ENCODE measurements around the gene TAPBP. TPM values are rescaled to one million over a fixed set of nuclear protein-coding genes. Genes with fewer than 3 reads are reported as not detected.
A peak's percentile ranks its signal among the peaks of the same experiment; 100 is the strongest.

Gene TAPBP
- total and polyA plus RNA-seq, 9 of the 15 experiments (the other 6 are each of a cell fraction or from before 2014, with no cell fraction given), result 5.6 to 74.0 (median 22.3) TPM

GRCh38 chr6:33299237-33299944, 14.5 kb downstream of the TAPBP start (continued):
- 0 out of 2 replicates have a peak, but pooled peaks have one; percentile 34 for TF ChIP-seq ESRRA (IDR thresholded peaks at IDR 0.05; ENCODE audit: borderline replicate concordance, low read depth)
- TF ChIP-seq ZNF785 (CRISPR knock-in tag; IDR thresholded peaks at IDR 0.05), result no peak
- no peak for TF ChIP-seq SMARCB1 (IDR thresholded peaks at IDR 0.05; ENCODE audit: insufficient read length, low read depth)
- TF ChIP-seq ZNF778 (CRISPR knock-in tag; IDR thresholded peaks at IDR 0.05), result no peak
- no peak for TF ChIP-seq CSDE1 (IDR thresholded peaks at IDR 0.05)
- no peak for TF ChIP-seq JUNB (CRISPR knock-in tag; conservative IDR thresholded peaks at IDR 0.05)
- no peak; the same call in 1 of the 2 replicates for TF ChIP-seq ZNF445 (CRISPR knock-in tag; IDR thresholded peaks at IDR 0.05; ENCODE audit: low read depth)
- TF ChIP-seq RBM25 (IDR thresholded peaks at IDR 0.05; ENCODE audit: low read depth, low read length, severe bottlenecking), result no peak
- TF ChIP-seq SAFB (IDR thresholded peaks at IDR 0.05; ENCODE audit: borderline replicate concordance, low read depth, low read length), result peak; percentile 76; the same call in 1 of the 2 replicates
- 0 out of 2 replicates have a peak, but pooled peaks have one; percentile 14 for TF ChIP-seq ZNF282 (CRISPR knock-in tag; IDR thresholded peaks at IDR 0.05)
- TF ChIP-seq ELF4 (CRISPR knock-in tag; IDR thresholded peaks at IDR 0.05), result no peak; the same call in 1 of the 2 replicates
- TF ChIP-seq CBX3 (IDR thresholded peaks at IDR 0.05; ENCODE audit: borderline replicate concordance in 1 of 2, low read length in 2 of 2), result peak in 1 of 2 experiments; percentile 25; a peak in 2 of 3 replicates
- no peak; the same call in 1 of the 2 replicates for TF ChIP-seq ZNF12 (CRISPR knock-in tag; IDR thresholded peaks at IDR 0.05)
- TF ChIP-seq, protein P1, sequence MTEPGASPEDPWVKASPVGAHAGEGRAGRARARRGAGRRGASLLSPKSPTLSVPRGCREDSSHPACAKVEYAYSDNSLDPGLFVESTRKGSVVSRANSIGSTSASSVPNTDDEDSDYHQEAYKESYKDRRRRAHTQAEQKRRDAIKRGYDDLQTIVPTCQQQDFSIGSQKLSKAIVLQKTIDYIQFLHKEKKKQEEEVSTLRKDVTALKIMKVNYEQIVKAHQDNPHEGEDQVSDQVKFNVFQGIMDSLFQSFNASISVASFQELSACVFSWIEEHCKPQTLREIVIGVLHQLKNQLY (CRISPR knock-in tag; conservative IDR thresholded peaks at IDR 0.05), result peak; percentile 54 to 88
- no peak for TF ChIP-seq ZNF277 (CRISPR knock-in tag; IDR thresholded peaks at IDR 0.05; ENCODE audit: borderline replicate concordance)
- peak; percentile 97 for TF ChIP-seq RBFOX2 (IDR thresholded peaks at IDR 0.05; ENCODE audit: low read depth, low read length)
- no peak; the same call in 1 of the 2 replicates for TF ChIP-seq ZNF143 (CRISPR knock-in tag; IDR thresholded peaks at IDR 0.05)
- no peak for TF ChIP-seq PRPF4 (IDR thresholded peaks at IDR 0.05; ENCODE audit: insufficient read depth, low read depth, low read length, poor library complexity, severe bottlenecking)
- TF ChIP-seq, protein P2, sequence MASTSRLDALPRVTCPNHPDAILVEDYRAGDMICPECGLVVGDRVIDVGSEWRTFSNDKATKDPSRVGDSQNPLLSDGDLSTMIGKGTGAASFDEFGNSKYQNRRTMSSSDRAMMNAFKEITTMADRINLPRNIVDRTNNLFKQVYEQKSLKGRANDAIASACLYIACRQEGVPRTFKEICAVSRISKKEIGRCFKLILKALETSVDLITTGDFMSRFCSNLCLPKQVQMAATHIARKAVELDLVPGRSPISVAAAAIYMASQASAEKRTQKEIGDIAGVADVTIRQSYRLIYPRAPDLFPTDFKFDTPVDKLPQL (IDR thresholded peaks at IDR 0.05; ENCODE audit: extremely low read depth, insufficient read length), result no peak
- peak in 1 of 2 experiments; percentile 9; a peak in 1 of 4 replicates for TF ChIP-seq TBL1XR1 (IDR thresholded peaks at IDR 0.05; ENCODE audit: low read length in 2 of 2)
- TF ChIP-seq TBP (optimal IDR thresholded peaks at IDR 0.05; ENCODE audit: low read depth, low read length), result peak; percentile 76
- peak; percentile 16 for TF ChIP-seq TAL1 (IDR thresholded peaks at IDR 0.05)
- no peak; the same call in 1 of the 2 replicates for TF ChIP-seq ZNF75A (CRISPR knock-in tag; IDR thresholded peaks at IDR 0.05)
- TF ChIP-seq TCF15 (CRISPR knock-in tag; IDR thresholded peaks at IDR 0.05), result no peak
- no peak for TF ChIP-seq ZNF174 (CRISPR knock-in tag; IDR thresholded peaks at IDR 0.05)
- TF ChIP-seq MCM5 (IDR thresholded peaks at IDR 0.05; ENCODE audit: low read depth), result no peak
- TF ChIP-seq FUS (optimal IDR thresholded peaks at IDR 0.05; ENCODE audit: low read depth, low read length), result no peak

All from K562 (cell line).